ENCODE results near the gene AP3S2.

The AP3S2 gene

GRCh38 chr15:89932880-89933279, 39.1 kb upstream of the AP3S2 start:
- no peaks in the 10 kb centered on the region for H3K9me3 ChIP-seq (ENCODE audit: insufficient read depth, low read depth, low read length)
- H3K27me3 ChIP-seq (ENCODE audit: insufficient read depth, low read length, poor library complexity, severe bottlenecking) = no peaks in the 10 kb centered on the region
- no peak overlapping the region for H3K4me3 ChIP-seq (ENCODE audit: low read length, poor library complexity, severe bottlenecking)
- no peaks in the 10 kb centered on the region for H4K20me1 ChIP-seq (ENCODE audit: insufficient read depth, low read length, poor library complexity, severe bottlenecking)
- no peak overlapping the region for H3K4me2 ChIP-seq (ENCODE audit: low read depth, low read length, poor library complexity, severe bottlenecking)
- no peaks in the 10 kb centered on the region for H3K9me2 ChIP-seq (replicated peaks; ENCODE audit: low read depth, low read length)
- H3K4me1 ChIP-seq (ENCODE audit: insufficient read depth, low read length, poor library complexity, severe bottlenecking) = peaks cover 16% of the 10 kb centered on the region
- no peaks in the 10 kb centered on the region for H3K36me3 ChIP-seq (ENCODE audit: insufficient read depth, low read length)
- no peak overlapping the region for H2AFZ ChIP-seq (ENCODE audit: low read length)
- TF ChIP-seq EZH2phosphoT487 (IDR thresholded peaks at IDR 0.05; ENCODE audit: borderline replicate concordance) = no peak
- no peak for TF ChIP-seq CTCF (conservative IDR thresholded peaks at IDR 0.05; ENCODE audit: low read length)
- no peak overlapping the region for H3K9ac ChIP-seq (ENCODE audit: low read depth, low read length, poor library complexity, severe bottlenecking)
- no peaks in the 10 kb centered on the region for H3F3A ChIP-seq (ENCODE audit: low read depth)
- no peaks in the 10 kb centered on the region for H3K79me2 ChIP-seq (ENCODE audit: insufficient read depth, low read length)

- H3F3A ChIP-seq (ENCODE audit: low read depth) = no peaks in the 10 kb centered on the region
- H2AFZ ChIP-seq (ENCODE audit: low read length) = no peak overlapping the region
- TF ChIP-seq EZH2phosphoT487 (IDR thresholded peaks at IDR 0.05; ENCODE audit: borderline replicate concordance) (no peak), CTCF (conservative IDR thresholded peaks at IDR 0.05; ENCODE audit: low read length) (no peak)
- no peaks in the 10 kb centered on the region for H3K27me3 ChIP-seq (ENCODE audit: insufficient read depth, low read length, poor library complexity, severe bottlenecking)
- H3K4me3 ChIP-seq (ENCODE audit: low read length, poor library complexity, severe bottlenecking) = no peak overlapping the region
- no peak overlapping the region for H3K9ac ChIP-seq (ENCODE audit: low read depth, low read length, poor library complexity, severe bottlenecking)
- H4K20me1 ChIP-seq (ENCODE audit: insufficient read depth, low read length, poor library complexity, severe bottlenecking) = no peaks in the 10 kb centered on the region
- H3K9me3 ChIP-seq (ENCODE audit: insufficient read depth, low read depth, low read length) = no peaks in the 10 kb centered on the region
- H3K79me2 ChIP-seq (ENCODE audit: insufficient read depth, low read length) = no peaks in the 10 kb centered on the region
- H3K9me2 ChIP-seq (replicated peaks; ENCODE audit: low read depth, low read length) = no peaks in the 10 kb centered on the region
- H3K4me1 ChIP-seq (ENCODE audit: insufficient read depth, low read length, poor library complexity, severe bottlenecking) = no peaks in the 10 kb centered on the region
- no peak overlapping the region for H3K4me2 ChIP-seq (ENCODE audit: low read depth, low read length, poor library complexity, severe bottlenecking)
- H3K36me3 ChIP-seq (ENCODE audit: insufficient read depth, low read length) = no peaks in the 10 kb centered on the region
Measured at GRCh38 chr15:89928421-89928820, 34.6 kb upstream of the AP3S2 start.

GRCh38 chr15:89926158-89926557, 32.4 kb upstream of the AP3S2 start:
- H3K4me2 ChIP-seq (ENCODE audit: low read depth, low read length, poor library complexity, severe bottlenecking) = no peak overlapping the region
- H4K20me1 ChIP-seq (ENCODE audit: insufficient read depth, low read length, poor library complexity, severe bottlenecking) = no peaks in the 10 kb centered on the region
- H2AFZ ChIP-seq (ENCODE audit: low read length) = no peak overlapping the region
- H3K27me3 ChIP-seq (ENCODE audit: insufficient read depth, low read length, poor library complexity, severe bottlenecking) = no peaks in the 10 kb centered on the region
- H3K4me1 ChIP-seq (ENCODE audit: insufficient read depth, low read length, poor library complexity, severe bottlenecking) = no peaks in the 10 kb centered on the region
- H3K4me3 ChIP-seq (ENCODE audit: low read length, poor library complexity, severe bottlenecking) = no peak overlapping the region
- H3K9me2 ChIP-seq (replicated peaks; ENCODE audit: low read depth, low read length) = no peaks in the 10 kb centered on the region
- no peaks in the 10 kb centered on the region for H3K79me2 ChIP-seq (ENCODE audit: insufficient read depth, low read length)
- no peak overlapping the region for H3K9ac ChIP-seq (ENCODE audit: low read depth, low read length, poor library complexity, severe bottlenecking)
- no peaks in the 10 kb centered on the region for H3F3A ChIP-seq (ENCODE audit: low read depth)
- no peak for TF ChIP-seq CTCF (conservative IDR thresholded peaks at IDR 0.05; ENCODE audit: low read length)
- no peak for TF ChIP-seq EZH2phosphoT487 (IDR thresholded peaks at IDR 0.05; ENCODE audit: borderline replicate concordance)
- H3K36me3 ChIP-seq (ENCODE audit: insufficient read depth, low read length) = no peaks in the 10 kb centered on the region
- no peaks in the 10 kb centered on the region for H3K9me3 ChIP-seq (ENCODE audit: insufficient read depth, low read depth, low read length)

Data from Loucy (cell line).